GM21515 (cell line): ENCODE measurements around the gene IRF2BP1.

Source experiments
- ATAC-seq: cut with Tn5 transposase; IDR thresholded peaks from one replicate; pipeline ENCODE4 v1.9.1; 2021; ENCODE audit not compliant: unreplicated experiment

The IRF2BP1 gene

GRCh38 chr19:45863335-45863839 is 22.6 kb downstream of the IRF2BP1 start:
- ATAC-seq: no peak

DNA sequence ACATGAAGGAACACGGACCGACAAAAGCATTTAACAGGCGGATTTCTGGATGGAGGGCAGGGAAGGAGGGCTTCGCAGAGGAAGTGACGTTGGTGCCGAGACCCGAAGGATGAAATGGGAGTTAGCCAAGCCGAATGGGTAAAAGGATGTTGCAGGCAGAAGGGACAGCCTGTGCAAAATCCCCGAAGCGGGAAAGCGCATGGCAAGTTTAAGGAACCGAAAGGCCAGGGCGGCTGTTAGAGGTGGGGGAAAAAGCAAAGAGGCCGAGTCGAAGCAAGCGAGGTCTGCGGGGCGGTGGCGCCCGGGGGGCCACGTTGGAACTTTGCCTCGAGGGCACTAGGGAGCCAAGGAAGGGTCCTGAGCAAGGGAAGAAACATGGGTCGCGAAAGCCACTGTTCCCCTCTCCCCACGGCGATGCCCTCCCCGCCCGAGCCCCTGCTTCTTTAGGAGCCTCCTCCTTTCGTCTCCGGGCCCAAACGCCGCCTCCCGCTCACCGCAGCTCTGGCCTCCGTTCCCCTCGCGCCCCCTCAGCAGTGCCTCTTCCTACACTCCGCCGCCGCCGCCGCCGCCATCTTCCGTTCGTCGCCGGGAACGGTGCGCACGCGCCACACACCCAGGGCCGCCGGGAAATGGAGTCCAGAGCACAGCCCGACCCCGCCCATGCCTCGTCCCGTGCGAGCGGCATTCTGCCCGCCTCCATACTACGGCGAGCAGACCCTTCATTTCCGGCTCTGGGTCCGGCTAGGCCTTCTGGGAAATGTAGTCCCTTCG is 23.2 kb downstream of the IRF2BP1 start, which contains the start of gene SYMPK:
SYMPK (minus strand) TSS at position 584 of the 771 bp plus-strand sequence. CDS start 8,652 bp downstream, outside the sequence.
- peak; percentile 85 for ATAC-seq

DNA sequence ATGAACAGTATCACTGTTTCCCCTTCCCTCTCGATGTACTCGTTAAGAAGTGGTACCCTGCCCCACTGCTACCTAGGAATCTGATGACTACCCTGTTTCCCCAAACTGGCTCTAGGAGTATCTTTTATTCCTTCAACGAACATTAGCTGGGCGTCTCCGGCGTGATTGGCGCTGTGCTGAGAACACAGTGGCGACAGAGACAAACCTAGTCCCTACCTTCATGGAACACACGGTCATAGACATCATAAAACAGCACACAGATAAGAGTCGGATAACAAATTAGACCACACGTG is 23.7 kb downstream of the IRF2BP1 start:
- ATAC-seq: no peak

GRCh38 chr19:45860359-45861259 is 25.3 kb downstream of the IRF2BP1 start:
- ATAC-seq: no peak

DNA sequence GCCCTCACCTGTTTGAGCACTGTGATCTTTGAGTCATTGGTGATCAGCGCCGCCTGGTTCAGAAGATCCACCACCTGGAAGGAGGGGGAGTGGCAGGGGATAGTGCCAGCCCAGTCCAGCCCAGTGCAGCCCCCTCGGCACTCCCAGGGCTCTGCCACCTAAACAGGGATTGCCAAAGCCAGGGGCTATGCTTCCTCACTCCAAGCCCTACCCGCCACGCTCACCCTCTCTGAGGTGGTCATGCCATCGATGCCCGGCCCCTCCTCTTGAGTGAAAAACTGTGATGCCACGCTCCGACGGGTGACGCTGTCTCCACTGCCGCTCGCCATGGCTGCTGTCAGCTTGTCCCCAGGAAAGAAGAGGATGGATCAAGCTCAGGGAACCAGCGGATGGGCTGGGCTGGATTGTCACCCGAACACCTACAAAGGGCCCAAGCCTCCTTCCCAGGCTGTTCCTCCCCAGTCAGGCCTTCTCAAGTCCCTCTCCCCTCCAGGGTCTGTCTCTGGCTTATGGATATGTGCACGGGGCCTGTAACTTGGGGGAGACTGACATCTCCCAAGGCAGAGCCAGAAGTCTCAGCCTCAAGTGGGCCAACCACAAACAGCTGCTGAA is 31.7 kb downstream of the IRF2BP1 start:
- ATAC-seq: no peak

DNA sequence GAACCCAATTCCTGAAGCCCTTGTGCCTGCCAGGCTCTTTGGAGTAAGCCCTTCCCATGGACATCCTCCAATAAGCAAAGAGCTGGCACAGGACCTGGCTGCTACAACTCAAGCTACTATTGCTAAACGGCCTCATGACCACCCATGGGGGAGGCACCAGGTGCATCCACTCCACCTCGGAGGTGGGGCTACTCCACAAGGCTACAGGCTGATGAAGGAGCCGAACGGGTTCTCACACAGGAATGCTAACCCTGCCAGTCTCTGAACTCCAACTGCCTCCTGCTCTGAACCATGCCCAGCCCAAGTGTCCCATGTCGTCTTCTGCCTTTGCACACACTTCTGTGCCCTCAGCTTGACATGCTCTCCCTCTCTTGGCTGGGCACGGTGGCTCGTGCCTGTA is 33.0 kb downstream of the IRF2BP1 start:
- no peak for ATAC-seq

DNA sequence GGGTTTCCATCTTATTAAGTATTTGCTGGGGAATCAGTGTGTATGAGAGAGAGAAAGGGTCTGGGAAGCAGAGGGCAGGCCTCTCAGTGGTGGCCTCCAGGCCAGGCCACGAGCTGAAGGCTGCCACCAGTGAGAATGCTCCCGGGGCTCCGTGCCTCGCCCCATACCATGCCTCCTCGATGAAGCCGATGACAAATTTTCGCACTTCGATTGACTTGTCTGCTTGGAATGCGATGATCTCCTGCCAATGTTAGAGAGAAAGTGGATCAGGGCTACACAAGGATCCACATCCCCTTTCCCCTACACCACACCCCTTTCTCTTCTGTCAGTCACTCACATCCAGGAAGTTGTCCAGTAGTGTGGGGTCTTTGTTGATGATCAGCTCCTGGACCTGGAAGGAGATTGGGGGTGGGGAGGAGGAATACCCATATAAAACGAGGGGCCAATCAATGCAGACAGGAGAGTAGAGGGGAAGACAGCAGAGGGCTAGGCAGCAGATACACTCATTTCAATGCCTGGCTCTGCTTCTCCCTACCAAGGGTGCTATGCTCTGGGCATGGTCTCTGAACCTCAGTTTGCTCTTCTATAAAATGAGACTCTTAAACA is 33.7 kb downstream of the IRF2BP1 start:
- no peak for ATAC-seq

- no peak for ATAC-seq
These were observed 37.0 kb downstream of the IRF2BP1 start for GRCh38 chr19:45848922-45849321.

- no peak for ATAC-seq
These were observed 38.3 kb downstream of the IRF2BP1 start for GRCh38 chr19:45847663-45848062.

DNA sequence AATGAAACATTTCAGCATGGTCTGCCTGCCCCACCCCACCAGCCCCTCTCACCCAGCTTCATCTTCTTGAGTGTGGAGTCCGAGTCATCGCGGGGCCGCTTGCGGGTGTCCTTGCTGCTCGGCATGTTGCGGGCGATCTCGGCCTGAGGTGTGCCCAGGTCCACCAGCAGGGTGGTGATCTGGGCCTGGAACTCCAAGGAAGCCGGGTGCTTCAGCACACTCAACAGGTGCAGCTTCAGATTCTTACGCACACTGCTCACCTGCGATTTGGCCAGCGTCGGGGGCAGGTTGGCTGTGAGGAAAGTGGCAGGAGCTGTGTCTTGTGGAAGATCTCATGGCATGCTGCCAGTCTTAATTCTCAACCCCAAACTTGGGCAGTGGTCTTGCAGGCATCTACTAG is 43.7 kb downstream of the IRF2BP1 start:
- ATAC-seq: no peak

DNA sequence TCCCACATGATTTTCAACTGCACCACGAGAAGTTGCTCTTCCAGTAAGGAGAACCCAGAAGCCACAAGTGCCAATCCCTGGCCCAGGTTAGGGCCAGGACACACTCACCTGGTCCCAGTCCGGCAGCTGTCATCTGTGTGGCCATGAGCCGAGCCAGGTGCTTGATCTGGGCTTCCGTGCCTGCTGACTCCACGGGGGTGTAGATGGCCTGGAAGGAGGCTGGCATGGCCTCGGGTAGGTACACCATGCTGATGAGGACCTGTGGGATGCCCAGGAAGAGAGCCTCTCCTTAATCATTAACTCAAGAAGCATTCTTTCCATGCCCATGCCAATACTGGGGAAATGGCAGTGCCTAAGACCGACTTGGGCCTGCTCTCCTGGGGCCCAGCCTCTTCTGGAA is 51.0 kb downstream of the IRF2BP1 start:
- ATAC-seq: no peak
